Islet precursor cell (in vitro differentiated cells): ENCODE data around the gene PRKAR1B.

Experiments
- DNase-seq: peaks from one replicate; pipeline ENCODE4 v3.0.0-alpha.2; 2018

PRKAR1B gene

DNA sequence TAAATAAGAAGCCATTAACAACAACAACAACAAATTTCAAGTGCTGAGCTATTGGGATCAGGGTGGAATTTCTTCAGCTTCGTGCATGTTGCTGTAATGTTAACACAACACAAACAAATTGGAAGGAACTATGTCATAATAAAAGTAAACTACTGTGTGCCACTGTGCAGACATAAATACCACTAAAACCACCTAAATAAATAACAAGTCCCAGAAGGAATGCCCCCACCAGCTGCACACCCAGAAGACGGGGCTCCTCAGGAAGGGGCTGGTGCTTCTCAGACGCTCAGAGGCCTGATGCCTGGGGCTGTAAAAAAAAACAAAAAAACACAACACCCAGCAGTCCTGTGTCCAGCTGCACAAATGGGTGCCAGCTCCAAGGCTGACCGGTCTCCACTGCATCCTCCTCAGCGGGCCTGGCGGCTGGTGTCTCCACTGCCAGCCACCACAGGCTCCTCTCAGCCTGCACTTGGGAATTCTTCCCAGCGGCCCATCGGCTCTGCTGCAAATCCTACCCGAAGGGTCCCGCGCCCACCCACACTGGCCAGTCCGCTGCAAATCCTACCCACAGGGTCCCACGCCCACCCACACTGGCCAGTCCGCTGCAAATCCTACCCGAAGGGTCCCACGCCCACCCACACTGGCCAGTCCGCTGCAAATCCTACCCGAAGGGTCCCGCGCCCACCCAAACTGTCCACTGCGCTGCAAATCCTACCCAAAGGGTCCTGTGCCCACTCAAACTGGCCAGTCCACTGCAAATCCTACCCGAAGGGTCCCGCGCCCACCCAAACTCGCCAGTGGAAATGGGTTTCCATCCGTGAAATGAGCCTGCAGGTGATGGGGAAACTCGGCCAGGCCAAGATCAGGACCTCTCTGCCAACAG lies 36.4 kb downstream of the PRKAR1B start:
- DNase-seq, result peak; percentile 30

DNA sequence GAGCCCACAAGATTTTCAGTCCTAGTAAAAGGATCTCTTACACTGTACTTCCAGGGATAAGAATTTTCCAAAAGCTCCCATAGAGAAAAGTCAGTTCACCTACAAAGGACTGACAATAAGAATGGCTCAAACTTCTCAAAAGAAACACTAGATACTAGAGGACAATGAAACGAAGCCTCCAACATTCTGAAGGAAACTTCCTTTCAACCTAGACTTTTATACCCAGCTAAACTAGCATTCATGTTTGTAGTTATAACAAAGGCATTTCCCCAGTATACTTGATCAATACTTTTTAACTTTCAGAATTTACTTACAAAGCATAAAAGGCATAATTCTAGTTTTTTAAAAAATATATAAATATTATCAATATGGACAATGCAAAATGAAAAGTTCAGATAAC lies 41.5 kb downstream of the PRKAR1B start:
- DNase-seq, result no peak

DNA sequence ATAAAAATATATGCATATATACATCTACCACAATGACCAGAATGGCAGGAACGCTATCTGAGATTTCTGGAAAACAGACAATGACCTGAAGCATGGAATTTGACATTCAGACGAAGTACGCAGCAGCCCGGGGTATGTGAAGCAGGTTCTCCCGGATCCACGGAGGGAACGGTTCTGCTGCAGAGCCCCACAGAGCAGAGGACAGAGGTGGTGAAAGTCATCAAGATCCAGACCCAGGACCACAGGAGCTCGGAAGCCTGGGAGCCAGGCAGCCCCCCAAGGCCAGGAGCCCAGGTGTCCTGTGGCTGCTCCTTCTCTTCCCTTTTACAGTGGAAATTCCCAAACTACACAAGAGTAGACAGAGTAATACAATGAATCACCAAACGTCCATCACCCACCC lies 42.7 kb downstream of the PRKAR1B start:
- no peak for DNase-seq

DNA sequence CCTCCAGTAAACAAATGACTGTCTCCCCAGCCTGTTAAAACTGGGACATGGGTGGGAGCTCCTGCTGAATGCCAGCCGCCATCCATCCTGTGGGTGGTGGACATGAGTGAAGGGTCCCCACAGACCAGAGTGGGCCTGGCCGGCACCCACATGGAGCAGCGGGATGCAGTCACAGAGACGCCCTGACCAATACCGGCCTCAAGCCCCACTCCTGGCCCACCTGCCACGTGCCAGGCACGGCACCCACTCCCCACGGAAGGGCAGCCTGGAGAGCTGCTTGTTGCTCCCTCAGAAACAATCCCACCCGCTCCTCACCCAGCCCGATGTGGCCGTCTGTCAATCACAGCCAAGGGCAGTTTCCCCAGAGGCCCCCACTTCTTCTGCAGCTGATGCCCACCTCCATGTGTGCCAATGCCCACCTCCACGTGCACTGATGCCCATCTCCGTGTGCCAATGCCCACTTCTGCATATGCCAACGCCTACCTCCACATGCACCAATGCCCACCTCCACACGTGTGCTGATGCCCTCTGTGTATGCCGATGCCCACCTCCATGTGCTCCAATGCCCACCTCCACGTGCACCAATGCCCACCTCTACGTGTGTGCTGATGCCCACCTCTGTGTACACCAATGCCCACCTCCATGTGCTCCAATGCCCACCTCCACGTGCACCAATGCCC lies 43.4 kb downstream of the PRKAR1B start:
- DNase-seq, result peak; percentile 40

DNA sequence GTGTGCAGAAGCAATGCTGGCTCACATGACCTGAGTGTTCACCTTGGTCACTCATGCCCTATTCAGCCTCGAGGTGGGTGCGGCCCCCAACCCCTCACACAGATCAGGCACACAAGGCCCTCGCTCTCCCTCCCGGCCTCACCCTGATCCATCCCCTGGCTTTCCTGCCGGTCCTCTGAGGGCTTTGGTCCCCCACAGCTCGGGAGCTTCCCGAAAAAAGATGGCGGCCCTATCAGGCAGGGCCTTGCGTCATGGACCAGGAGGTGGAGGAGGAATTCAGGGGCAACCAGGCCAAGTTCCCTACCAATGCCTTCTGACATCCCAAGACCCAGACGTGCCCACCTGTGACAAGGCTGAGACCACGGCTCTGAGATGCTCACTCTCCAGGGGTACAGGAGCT lies 44.3 kb downstream of the PRKAR1B start:
- DNase-seq, result peak; percentile 21

DNA sequence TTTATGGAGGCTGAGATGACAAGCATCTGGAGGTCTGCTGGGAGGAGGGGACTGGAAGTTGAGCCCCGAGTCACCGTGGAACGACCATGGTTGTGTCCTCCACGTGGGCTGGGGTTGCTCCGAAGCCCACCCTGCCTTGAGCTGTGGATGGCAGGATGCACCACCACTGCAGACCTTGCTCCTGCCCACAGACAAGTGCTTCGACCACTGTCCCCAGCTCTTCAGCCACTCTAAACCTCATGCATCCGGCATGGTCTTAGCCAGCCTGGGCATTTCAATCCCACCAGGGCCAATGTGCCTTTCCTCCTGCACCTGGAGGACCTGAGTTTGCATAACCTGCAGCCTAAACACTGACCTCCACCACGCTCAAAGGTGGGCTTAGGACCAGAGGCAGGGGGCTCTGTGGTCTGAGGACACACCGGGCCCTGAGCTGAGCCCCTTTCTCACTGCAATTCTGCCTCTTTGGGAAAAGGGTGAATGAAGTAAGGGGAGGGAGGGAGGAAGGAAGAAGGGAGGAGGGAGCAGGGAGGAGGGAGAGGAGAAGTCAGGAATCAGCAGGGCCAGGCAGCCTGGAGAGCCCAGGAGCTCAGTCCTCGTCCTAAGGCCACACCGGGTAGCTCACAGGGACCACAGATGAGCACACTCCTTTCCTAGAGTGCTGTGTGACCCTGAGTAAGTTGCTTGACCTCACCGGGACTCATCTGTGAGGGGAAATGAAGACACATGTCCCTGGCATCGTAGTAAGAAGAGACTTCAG lies 45.4 kb downstream of the PRKAR1B start:
- no peak for DNase-seq

DNA sequence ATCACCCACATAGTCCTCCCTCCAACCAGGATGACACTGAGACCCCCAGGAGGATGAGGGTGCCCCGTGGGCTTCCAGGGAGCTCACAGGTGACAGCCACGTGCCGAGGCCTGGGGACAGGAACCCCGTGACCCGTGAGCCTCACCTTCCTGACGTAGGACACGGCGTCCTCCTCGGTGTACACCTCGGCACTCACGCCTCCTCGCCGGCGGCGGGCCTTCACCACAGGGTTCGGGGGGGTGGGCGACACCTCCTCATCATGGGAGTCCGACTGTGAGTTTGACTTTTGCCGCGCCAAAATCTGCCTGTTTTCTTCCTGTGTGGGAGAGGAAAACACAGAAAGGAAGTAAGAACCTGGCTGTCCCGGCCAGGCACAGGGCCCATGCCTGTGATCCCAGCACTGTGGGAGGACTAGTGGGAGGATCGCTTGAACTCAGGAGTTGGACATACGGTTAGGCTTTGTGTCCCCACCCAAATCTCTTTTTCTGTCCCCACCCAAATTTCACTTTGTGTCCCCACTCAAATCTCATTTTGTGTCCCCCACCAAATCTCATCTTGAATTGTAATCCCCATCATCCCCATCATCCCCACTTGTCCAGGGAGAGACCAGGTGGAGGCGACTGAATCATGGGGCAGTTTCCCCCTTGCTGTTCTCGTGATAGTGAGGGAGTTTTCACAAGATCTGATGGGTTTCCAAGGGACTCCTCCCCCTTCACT lies 46.5 kb downstream of the PRKAR1B start:
- peak; percentile 35 for DNase-seq

DNA sequence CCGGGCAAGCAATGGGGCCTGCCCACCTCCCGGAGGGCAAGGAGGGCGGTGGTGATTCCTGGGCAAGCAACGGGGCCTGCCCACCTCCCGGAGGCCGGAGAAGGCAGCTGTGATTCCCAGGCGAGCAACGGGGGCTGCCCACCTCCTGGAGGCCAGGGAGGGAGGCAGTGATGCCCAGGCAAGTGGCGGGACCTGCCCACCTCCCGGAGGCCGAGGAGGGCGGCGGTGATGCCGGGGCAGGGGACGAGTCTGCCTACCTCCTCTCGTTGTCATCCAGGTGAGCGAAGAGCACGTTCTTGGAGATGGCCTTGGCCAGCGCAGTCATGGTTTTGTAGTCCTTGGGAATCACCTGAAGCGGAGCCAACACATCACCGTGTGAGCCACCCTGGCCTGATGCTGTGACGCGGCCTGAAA lies 50.1 kb downstream of the PRKAR1B start:
- DNase-seq, result no peak

DNA sequence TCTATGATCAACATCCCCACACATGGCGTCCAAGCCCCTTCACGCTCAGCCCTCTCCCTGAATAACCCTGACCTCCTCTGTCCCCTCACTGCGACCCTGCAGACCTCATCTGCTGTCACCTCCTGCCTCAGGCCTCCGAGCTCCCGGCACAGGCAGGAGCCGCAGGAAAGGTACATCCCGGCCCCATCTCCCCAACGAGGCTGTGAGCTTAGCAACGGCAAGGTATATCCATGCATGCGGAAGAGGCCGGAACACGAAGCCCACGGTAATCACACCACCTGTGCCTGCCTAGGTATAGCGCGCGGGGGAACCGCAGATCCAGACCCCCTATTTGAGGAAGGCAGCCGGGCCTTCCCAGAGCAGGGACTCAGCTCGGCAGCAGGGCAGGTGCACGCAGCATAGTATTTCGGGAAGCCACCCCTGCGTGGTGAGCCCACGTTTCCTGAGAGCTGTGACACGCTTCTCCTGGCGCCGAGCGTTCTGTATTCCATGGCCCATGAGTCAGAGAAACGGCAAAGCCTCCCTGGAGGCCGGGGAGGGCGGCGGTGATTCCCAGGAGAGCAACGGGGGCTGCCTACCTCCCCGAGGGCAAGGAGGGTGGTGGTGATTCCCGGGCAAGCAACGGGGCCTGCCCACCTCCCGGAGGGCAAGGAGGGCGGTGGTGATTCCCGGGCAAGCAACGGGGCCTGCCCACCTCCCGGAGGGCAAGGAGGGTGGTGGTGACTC lies 50.7 kb downstream of the PRKAR1B start:
- DNase-seq, result no peak

DNA sequence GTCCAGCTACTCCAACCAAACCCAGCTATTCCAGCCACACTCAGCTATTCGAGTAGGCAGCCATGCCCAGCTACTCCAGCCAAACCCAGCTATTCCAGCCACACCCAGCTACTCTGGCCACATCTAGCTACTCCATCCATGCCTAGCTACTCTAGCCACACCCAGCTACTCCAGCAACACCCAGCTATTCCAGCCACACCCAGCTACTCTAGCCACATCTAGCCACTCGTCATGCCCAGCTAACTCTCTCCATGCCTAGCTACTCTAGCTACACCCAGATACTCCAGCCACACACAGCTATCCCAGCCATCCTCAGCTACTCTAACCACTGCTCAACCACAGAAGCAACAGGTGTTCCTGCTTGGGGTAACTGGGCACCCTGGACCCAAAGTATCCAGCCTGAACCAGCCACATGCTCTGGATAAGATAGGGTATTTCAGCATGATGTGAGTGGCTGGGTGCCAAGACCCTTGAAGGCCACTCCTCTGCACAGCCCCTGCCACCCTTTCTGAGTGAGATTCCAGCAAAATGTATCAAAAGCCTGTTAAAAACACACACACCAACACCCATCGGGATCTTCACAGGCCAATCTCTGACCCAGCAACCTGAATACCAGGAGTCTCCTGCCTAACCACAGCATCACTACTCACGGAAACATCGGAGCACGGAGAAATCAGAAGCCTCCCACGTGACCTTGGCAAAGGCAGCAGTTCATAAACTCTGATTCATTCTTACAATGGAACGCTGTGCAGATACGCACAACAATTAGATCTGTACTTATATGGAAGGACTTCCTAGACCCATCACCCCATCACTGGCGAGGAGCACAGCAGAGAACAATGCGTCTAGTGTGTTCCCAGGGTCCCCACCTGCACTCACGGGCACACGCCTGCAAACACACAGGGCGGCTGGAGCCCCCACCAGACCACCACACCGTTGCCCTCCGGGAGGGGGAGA lies 52.3 kb downstream of the PRKAR1B start:
- DNase-seq, result no peak

DNA sequence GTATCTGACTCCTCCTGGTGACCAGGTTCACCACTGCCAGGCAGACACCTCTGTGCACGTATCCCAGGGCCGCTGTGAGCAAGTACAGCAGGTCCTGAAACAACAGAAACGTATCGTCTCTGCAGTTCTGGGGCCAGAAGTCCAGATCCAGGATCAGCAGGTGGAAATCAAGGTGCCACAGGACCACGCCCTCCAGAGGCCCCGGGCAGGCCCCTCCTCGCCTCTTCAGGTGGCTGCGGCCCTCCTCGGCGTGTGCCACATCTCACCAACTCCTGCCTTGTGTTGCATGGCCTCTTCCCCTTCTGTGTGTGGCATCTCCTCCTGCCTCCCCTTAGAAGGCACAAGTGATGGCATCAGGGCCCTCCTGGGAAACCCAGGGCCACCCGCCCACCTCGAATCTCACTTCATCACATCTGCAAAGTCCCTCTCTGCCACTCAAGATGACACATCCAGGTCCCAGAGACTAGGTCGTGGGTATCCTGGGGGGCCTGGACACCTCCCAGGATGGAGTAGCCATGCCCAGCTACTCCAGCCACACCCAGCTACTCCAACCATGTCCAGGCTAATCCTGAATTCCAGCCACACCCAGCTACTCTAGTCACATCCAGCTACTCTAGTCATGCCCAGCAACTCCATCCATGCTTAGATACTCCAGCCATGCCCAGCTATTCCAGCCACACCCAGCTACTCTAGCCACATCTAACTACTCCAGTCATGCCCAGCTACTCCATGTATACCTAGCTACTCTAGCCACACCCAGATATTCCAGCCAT lies 53.2 kb downstream of the PRKAR1B start:
- no peak for DNase-seq

DNA sequence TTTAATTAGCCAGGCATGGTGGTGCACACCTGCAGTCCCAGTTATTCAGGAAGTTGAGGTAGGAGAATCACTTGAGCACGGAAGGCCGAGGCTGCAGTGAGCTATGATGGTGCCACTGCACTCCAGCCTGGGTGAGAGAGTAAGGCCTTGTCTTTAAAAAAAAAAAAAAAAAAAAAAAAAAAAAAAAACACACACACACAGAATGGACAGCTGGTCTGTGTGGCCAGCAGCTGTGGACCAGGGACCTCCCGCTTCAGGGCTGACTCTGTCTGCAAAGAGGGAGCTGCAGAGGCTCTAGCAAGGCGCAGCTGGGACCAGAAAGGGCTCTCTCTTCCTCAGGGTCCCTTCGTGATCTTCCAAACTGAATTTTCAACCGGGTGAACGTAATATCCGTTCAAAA lies 54.2 kb downstream of the PRKAR1B start:
- no peak for DNase-seq

DNA sequence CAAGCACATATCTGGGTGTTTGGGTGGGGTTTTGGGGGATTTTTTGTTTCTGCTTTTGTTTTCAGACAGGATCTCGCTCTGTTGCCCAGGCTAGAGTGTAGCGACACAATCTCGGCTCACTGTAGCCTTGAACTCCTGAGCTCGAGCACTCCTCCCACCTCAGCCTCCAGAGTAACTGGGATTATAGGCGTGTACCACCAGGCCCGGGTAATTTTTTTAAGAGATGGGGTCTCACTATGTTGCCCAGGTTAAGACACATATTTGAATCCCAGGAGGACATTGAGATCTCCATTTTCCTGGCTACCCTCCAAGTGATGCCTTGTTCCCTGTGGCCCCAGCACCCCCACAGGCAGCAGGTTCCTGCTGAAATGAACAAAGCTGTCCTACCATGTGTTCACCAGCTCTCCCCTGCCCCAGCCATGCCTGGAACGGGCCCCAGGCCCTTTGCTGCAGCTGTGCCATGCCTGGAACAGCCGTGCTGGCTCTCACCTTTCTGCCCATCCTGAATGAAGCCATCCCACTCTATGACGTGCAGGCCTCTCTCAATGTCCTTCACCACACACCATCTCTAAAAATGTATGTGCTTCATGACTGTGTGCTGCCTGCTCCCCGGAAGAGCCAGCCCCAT lies 55.6 kb downstream of the PRKAR1B start:
- no peak for DNase-seq

DNA sequence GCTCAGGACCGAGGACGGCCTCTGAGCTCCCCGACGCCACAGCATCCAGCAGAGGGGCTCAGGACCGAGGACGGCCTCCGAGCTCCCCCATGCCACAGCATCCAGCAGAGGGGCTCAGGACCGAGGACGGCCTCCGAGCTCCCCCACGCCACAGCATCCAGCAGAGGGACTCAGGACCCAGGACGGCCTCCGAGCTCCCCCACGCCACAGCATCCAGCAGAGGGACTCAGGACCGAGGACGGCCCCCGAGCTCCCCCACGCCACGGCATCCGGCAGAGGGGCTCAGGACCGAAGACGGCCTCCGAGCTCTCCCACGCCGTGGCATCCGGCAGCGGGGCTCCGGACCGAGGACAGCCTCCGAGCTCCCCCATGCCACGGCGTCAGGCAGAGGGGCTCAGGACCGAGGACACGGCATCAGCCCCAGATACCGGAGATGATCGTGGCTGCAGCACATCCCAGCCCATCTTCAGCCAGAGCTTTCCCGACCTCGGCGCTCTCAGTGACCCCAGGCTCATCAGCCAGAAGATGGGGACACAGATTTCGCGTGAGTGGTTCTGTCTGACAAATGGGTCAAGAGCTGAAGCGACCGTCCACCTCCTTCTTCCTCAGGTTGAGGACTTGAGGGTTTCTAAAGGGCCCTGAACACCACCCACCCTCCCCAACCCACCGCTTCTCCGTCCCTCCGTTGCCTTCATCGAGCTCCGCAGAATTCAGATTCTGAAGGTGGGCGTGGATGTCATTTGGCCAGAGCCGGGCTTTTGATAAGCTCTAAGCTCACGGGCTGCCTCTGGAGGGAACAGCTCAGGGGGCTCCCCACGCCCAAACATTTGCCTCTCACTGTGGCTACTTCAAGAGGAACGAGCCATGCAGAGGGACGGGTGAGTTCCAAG lies 56.3 kb downstream of the PRKAR1B start:
- DNase-seq, result no peak

DNA sequence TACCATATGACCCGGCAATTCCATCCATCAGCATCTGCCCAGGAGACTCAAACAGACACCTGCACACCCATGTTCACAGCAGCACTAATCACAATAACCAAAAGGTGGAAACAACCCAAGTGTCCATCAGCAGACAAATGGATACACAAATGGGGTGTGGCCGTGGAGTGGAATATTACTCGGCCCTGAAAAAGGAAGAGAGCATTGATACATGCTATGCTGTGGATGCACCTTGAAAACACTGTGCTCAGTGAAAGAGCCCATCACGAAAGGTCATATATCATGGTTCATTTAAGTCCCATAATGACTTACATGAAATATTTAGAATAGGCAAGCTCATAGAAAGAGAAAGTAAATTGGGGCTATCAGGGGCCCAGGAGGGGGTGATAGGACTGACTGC lies 58.1 kb downstream of the PRKAR1B start:
- no peak for DNase-seq

DNA sequence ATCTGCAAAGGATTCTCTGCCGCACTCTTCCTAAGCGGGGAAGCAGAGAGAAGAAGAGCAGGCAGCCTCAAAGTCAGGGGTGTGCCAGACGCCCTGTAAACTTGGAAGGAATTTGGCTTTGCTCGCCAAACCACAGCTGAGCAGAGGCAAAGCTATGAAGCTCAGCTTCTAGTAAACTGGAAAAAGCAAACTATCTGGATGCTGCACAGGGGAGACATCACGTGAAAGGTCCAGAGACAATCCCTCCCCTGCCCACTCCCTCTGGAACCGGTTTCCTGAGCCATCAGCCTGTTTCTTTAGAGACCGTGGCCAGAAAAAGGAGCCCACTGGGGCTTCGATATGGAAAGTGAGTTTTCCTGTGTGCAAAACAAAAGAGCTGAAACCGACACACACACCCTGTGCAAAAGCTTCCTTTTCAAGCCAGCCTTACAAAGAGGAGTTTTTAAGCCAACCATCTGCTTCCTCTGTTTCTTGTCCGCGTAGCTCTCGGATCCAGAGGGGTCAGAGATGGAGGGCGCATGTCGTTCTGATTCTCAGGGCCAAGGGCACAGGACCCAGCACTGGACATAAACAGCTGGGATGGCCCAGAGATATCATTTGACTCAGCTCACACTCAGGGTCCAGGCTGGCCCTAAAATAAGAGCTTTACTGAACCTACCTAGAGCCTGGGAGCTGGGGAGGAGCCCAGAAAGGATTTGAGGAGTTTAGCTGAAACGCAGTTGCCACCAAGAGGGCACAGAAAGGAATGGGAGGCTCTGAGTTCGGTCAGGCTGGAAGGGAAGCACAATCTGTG lies 58.7 kb downstream of the PRKAR1B start:
- no peak for DNase-seq

DNA sequence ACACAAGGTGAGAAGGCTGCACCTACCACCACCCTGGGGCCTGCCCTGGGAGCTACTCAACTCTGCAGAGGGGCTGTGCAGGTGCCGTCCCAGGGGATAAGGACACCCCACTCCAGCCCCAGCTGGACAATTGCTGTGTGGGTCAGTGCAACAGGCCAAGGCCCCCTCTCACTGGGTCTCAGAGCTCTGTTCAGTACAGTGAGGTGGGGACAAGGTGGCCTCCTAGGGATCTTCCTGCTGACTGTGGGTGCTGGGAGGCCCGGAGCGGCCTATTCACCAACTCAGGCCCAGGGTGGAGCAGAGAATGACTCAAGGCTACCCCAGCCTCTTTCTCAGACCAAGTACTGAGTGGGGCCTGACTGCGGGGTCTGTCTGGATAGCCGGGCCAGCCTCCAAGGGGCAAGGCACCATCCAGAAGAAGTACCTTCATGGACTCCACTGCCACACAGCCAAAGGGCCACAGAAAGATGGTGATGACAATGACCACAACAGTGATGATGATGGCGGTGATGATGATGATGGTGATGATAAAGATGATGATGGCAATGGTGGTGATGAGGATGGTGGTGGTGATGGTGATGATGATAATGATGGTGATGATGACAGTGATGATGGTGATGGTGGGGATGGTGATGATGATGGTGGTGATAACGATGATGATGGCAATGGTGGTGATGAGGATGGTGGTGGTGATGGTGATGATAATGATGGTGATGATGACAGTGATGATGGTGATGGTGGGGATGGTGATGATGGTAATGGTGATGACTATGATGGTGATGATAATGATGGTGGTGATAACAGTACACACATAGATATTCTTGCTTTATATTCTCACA lies 60.4 kb downstream of the PRKAR1B start:
- DNase-seq, result no peak
